NCI-H2107 treated with DMSO at 0.1 percent for 48 hours (cell line): ENCODE measurements around the gene SLC9A1.

Source experiments
- DNase-seq: peaks from one replicate; lab custom pipeline; 2025; ENCODE audit not compliant: unreplicated experiment; lab: John Stamatoyannopoulos, UW

SLC9A1 gene

DNA sequence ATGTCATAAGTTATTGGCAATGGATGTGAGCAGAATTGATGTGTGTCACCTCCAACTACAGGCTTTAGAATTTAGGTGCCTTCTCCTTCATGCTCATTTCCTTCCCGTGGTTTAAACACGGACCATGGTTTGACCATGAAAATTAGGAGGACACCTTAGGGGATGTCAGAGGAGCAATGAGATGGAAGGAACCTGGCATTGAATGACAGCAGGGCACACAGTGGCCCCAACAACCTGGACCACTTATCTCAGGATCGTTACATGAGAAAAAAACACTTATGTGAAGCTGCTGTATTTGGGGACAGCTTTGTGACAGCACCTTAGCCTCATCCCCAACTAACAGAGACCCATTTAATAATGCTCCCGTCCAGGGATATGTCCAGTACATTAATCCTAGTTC lies 70.8 kb downstream of the SLC9A1 start:
- DNase-seq, result no peak

DNA sequence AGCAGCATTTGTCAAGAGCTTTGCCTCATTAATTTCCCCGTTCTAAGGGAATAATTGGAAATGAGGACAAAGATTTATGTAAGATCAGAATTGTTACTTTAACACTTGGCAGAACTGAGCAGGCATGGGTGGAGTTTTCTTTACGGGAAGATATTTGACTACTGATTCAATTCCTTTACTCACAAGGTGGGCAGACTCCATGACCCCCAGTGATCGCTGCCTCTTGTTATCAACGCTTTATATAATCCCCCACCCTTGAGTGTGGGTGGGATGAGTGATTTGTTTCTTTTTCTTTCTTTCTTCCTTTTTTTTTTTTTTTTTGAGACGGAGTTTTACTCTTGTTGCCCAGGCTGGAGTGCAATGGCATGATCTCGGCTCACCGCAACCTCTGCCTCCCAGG lies 77.0 kb downstream of the SLC9A1 start:
- DNase-seq, result no peak

DNA sequence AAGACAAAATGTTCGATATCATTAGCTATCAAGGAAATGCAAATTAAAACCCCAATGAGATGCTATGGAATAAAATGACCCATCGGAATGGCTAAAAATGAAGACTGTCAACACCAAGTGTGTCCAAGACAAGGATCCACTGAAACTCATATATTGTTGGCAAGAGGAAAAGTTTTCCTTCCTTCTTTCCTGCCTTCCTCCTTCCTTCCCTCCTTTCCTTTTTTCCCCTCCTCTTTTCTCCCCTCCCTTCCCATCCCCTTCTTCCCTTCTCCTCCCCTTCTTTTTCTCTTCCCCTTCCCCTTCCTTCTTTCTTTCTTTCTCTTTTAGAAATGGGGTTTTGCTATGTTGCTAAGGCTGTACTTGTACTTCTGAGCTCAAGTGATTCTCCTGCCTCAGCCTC lies 78.1 kb downstream of the SLC9A1 start:
- no peak for DNase-seq

DNA sequence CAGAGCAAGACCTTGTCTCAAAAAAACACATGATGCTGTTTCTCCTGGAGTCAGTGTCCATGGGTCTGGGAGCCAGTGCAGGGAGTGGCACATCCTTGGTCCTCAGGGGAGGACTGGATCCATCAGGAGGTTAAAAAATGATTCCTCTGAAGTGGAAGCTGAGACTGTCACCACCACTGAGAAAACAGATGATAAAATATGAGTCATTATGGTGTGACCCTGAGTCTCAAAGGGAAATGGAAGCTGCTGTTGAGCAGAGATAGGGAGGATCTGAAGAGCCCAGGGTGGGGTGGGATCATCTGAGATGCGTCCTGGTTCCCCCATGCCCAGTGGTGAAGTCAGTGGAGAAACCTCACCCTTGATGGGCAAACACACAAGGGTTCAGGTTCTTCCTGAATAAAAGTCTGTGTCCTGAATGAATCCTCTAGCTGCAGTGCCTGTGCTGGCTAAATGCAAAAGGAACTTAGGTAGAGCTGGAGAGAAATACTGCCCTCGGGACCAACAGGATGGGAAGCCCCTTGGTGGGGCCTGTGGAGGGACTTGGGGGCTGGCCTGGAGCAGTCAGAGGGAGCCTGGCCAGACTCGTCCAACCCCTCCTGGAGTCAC lies 80.6 kb downstream of the SLC9A1 start:
- no peak for DNase-seq

DNA sequence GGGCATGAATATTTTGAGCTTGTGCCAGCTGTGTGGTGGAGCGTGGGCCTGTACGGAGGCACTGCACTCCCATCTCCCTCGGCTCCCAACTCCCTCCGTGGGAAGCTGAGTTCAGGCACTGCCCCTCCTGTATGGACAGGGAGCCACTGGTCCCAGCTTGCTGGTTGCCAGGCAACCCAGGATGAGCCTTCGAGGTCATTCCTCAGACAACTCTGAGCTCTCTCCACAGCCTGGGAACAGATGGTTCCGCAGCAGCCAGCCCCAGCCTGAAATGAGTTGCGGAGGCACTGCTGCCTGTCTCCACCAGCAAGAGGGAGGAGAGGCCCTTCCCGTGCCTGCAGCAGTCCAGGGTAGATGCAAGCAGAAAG lies 83.9 kb downstream of the SLC9A1 start:
- peak; percentile 11 for DNase-seq

DNA sequence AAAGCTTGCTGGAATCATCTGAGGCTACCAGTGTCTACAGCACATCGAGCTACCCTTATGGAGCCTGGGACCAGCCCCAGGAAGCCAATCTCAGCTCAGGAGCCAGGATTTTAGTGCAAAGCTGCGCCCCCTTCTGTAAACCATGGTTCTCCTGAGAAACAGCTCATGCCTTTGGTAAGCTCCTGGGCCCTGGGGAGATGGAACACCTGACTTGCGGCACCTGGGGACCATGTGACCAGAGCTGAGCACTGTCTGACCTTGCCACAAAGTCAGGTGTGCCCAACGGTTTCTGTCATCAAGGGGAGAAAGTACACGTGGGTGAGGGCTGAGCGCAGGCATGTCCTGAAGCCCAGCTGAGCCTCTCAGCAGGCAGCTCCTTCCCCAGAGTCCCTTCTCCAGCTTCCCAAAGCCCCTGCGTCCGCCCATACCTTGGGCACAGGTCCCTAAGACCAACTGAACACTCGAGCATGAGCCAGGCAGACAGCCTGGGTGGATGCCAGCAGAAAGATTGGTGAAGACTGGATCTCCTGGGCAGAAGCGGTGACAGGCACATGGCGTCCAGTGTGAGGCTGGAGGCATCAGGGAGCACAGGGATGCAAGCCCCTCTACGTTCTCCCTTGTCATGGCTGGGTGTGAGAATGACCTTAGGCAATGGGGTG lies 84.4 kb downstream of the SLC9A1 start:
- DNase-seq, result peak; percentile 92

DNA sequence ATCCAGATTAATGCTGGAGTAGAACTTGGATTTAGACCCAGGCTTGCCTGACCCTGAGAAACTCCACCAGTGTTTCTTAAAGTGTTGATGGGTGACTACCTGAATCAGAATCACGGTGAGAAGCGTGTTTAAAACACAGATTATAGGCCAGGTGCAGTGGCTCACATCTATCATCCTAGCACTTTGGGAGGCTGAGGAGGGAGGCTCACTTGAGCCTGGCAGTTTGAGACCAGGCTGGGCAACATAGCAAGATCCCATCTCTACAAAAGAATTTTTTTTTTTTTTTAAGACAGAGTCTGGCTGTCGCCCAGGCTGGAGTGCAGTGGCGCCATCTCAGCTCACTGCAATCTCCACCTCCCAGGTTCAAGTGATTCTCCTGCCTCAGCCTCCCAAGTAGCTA lies 86.0 kb downstream of the SLC9A1 start:
- no peak for DNase-seq

DNA sequence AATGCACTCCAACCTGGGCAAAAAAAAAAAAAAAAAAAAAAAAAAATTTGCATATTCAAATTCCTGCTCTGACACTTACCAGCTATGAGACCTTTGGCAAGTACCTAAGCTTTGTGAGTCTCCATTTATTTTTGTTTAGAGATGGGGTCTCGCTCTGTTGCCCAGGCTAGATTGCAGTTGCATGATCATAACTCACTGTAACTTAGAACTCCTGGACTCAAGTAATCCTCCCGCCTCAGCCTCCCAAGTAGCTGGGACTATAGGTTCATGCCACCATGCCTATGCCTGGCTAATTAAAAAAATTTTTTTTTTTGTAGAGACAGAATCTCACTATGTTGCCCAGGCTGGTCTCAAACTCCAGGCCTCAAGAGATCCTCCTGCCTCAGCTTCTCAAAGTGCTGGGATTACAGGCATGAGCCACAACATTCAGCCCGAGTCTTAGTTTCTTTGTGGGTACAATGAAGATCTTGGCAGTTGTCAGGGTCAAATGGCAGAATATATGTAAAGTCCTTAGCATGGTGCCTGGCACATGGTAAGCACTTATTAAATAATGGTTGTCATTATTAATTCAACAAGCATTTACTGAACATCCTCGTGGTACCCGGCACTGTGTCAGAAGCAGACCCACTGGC lies 88.8 kb downstream of the SLC9A1 start:
- DNase-seq, result no peak

DNA sequence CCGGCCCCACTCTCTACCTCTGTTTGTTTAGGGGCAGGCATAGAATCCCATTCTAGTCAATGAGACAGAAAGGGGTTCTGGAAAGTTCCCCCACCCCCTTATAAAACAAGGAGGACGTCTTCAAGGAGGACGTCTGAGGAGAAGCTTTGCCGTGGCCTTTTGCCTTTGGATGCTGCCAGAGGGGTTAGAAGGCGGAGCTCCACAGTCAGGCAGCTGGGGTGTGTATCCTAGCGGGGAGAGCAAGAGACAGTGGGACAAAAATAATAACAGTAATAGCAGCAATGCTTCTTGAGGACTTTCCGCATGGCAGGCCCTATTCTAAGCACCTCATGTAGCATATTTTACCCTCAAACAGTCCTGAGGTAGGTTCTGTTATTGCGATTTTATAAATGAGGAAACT lies 94.0 kb downstream of the SLC9A1 start:
- DNase-seq, result no peak

DNA sequence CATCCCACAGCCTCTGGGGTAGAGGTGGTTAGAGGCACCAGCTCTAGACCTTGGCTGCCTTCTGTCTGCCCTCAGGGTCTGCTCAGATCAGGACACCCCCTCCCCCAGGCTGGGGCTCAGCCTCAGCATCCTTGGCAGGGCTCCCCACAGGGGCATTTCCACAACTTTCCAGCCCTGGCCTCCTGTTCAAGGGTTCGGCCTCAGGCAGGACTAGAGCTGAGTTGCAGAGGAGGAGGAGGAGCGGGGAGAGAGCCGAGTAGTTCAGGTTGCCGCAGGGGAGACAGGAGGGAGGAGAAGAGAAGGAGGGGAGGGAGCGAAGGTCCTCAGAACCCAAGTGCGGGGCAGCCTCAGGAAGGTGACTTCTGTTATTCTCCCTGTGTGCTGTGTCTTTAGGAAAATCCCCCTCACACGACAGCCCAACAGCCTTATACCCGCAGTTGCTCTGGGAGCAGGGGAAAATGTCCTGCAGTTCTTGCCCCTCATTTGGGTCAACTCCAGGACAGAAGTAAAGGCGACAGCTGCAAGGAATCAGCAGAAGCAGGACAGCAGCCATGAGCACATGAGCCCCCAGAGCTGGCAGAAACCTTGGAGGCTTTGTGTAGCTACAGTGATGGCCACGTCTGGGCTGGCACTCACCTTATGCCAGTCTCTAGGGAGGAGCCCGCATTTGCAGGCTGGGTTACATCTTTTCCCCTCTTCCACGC lies 95.8 kb downstream of the SLC9A1 start:
- DNase-seq, result peak; percentile 30

DNA sequence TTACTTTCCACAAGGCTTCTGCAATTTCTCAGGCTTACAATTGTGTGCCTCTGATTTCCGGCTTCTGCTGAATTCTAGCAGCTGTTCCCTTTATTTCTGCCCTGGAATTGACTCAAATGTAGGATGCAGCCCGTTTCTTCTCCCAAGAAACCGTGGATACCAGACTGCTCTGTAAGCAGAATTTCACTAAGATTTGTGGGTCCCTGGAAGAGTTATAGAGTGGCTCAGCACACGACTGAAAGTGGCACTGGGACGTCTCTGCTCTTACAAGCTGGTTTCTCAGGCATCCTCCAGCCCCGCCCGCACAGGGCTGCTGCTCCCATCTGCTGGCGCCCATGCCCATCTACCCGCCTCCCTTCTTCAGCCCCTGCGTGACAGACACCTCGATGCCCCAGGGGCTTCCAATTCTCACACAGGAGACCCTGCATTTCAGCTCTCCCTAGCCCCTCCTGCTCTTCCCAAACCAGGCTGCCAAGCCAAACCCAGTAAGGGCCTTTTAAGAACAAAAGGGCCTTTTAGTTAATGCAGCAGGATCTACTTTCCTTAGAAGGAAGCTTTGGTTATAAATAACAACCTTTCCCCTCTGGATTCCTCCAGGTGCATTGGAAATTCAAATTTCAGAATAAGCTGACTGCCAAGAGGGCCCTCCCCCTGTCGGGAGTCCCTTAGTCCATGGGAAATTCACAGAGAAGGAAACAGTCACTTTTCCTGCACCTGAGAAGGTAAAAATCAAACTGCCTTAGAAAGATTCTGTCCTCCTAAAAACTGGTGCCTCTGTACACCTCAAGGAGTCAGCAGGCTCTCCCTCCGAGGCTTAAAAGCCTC lies 96.9 kb downstream of the SLC9A1 start:
- peak; percentile 66 for DNase-seq

DNA sequence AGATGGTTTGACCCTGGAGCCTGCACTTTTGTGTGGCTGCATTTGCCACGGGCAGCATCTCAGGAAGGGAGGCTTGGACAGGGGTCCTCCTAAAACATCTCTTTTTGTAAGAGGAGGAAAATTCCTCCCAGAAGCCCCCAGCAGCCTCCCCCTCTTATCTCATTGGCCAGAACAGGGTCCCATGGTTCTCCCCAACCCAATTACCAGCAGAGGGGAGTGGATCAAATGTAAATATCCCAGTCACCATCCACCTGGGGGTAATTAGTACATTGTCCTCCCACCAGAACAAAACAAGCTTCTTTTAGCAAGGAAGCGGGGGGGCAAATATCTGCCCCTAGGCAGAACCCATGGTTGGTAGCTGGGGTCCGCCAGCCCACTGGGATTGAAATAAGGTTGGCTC lies 97.5 kb downstream of the SLC9A1 start:
- DNase-seq, result peak; percentile 44

DNA sequence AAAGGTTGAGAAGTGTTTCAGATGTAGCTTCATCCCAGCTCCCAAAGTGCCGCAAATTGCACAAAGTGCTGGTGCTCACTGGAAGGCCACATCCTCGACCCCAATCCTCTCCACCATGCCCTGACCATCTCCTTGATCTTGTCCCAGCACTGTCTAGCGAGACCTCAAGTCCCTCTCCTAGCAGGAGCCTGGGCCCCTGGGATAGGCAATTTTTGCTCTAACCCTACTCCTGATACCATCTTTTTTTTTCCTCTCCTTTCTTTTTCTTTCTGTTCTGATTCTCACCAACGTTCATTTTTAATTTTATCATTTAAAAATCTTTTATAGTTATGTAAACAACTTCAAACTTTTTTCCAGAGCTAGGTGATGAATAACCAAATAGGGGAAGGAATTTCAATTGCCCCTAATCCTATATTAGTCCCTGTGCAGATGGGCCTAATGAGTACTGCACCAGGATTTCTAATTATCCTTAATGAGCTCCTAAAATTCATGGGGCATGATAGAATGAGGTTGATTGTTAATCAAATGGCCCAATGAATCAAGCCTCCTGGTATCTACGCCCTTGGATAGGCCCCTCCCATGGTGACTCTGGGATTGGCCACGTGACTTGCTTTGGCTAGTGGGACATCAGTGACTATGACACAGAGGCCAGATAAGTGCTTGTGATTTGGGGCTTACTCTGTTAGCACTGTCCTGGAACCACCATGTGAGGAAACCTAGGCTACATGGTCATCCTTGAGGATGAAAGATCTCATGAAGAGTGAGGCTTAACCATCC lies 100.8 kb downstream of the SLC9A1 start:
- DNase-seq, result no peak

DNA sequence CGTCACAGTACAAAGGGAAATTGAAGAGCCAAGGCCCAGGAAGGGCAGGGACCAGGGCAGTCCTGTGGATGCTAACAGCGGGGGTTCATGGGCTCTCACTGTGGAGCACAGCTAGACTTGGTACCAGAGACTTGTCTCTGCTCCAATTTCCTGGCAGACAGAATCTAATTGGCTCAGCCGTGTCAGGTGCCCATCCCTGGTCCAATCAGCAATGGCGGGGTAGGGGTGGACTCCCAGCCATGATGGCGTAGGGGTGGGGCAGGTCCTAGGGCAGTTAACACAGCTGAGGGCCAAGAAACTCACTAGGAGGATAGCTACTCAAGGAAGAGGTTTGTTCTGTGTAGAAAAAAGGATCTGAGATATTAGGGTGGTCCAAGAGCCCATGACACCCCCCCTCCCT lies 102.4 kb downstream of the SLC9A1 start:
- no peak for DNase-seq

DNA sequence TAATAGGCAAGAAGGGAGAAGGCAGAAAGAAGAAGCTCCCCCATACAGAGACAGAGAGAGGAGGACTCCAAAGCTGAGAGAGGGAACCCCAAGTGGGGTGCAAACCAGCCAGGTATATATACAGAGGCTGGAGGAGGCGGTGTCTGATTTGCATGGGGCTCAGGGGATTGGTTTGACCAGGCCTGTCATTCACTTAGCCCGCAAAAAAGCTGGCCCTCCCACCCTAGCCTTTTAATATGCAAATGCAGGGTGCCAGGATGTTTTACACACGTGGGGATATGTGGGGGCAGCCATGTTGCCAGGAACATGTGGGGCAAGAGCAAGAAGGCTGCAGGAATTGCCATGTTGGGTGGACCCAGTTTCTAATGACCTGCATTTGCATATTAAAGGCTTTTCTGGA lies 105.3 kb downstream of the SLC9A1 start:
- no peak for DNase-seq

DNA sequence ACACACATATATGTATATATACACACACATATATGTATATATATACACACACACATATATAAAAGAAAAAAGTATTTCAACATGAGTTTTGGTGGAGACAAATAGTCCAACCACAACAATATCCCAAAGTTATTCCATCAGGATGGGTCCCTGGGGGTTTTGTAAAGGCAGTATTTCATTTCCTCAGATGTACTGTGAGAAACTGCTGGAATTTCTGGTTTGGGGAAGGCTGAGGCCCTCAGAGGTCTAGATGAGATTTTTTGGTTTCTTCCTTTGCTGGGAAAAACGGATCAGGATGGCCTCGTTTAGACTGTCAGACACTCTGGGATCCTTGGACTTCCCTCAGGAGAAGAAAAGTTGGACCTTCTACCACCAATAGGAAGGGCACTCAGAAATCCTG lies 105.8 kb downstream of the SLC9A1 start:
- no peak for DNase-seq
